ENCODE measurements around the gene FBN1. TPM values are rescaled to one million over a fixed set of nuclear protein-coding genes. Genes with fewer than 3 reads are reported as not detected.
A peak's percentile ranks its signal among the peaks of the same experiment; 100 is the strongest.

Gene FBN1
- total RNA-seq, 1 experiment from 2014 or later, result 5.2 TPM

- no peak for TF ChIP-seq CREM (CRISPR knock-in tag; IDR thresholded peaks at IDR 0.05)
- TF ChIP-seq ATF2 (CRISPR knock-in tag; IDR thresholded peaks at IDR 0.05; ENCODE audit: borderline replicate concordance, low read depth), result no peak
- no peak for TF ChIP-seq ZNF512 (CRISPR knock-in tag; IDR thresholded peaks at IDR 0.05; ENCODE audit: borderline replicate concordance)
- TF ChIP-seq AFF4 (CRISPR knock-in tag; IDR thresholded peaks at IDR 0.05; ENCODE audit: borderline replicate concordance), result no peak
Observed at GRCh38 chr15:48469681-48470080, 175.8 kb downstream of the FBN1 start (continued).

GRCh38 chr15:48469271-48469670 lies 176.2 kb downstream of the FBN1 start:
- CTCF ChIA-PET, result no interaction called here
- 0 out of 2 replicates have a peak overlapping the region, but pooled peaks have one; percentile 37 for H3K27ac Mint-ChIP-seq
- H3K36me3 Mint-ChIP-seq, result no peaks in the 10 kb centered on the region
- TF ChIP-seq MXD4 (CRISPR knock-in tag; IDR thresholded peaks at IDR 0.05; ENCODE audit: borderline replicate concordance) (no peak), ZNF396 (CRISPR knock-in tag; IDR thresholded peaks at IDR 0.05; ENCODE audit: borderline replicate concordance) (no peak), USF2 (CRISPR knock-in tag; IDR thresholded peaks at IDR 0.05) (no peak)
- no peak overlapping the region for H3K4me3 Mint-ChIP-seq
- DNase-seq (ENCODE audit: low spot score), result no peak
- no peaks in the 10 kb centered on the region for H3K27me3 Mint-ChIP-seq (ENCODE audit: low read depth)
- ATAC-seq, result no peak
- no peaks in the 10 kb centered on the region for H3K9me3 Mint-ChIP-seq
- peaks cover 18% of the 10 kb centered on the region for H3K4me1 Mint-ChIP-seq
- POLR2A ChIA-PET, result no interaction called here

GRCh38 chr15:48467801-48468200 lies 177.7 kb downstream of the FBN1 start:
- ATAC-seq, result no peak
- no peaks in the 10 kb centered on the region for H3K36me3 Mint-ChIP-seq
- TF ChIP-seq NFATC4 (CRISPR knock-in tag; IDR thresholded peaks at IDR 0.05) (no peak), ETV6 (CRISPR knock-in tag; IDR thresholded peaks at IDR 0.05) (no peak), ZNF232 (CRISPR knock-in tag; IDR thresholded peaks at IDR 0.05) (no peak), RELA (CRISPR knock-in tag; IDR thresholded peaks at IDR 0.05; ENCODE audit: borderline replicate concordance) (no peak)

GRCh38 chr15:48466820-48467219 lies 178.7 kb downstream of the FBN1 start:
- no peak for ATAC-seq
- CTCF ChIA-PET, result interaction anchor here (0.6 kb wide), 1 partner anchor 182 kb away, joined by 3 read pairs; no protein-coding TSS in a partner anchor
- TF ChIP-seq ZMAT4 (CRISPR knock-in tag; IDR thresholded peaks at IDR 0.05) (no peak), SP1 (CRISPR knock-in tag; conservative IDR thresholded peaks at IDR 0.05) (no peak), STAT6 (CRISPR knock-in tag; conservative IDR thresholded peaks at IDR 0.05; ENCODE audit: low read depth) (no peak)
- H3K9me3 Mint-ChIP-seq, result no peaks in the 10 kb centered on the region
- H3K36me3 Mint-ChIP-seq, result no peaks in the 10 kb centered on the region
- peaks cover 11% of the 10 kb centered on the region for H3K4me1 Mint-ChIP-seq
- no peak overlapping the region for H3K4me3 Mint-ChIP-seq
- no peak overlapping the region for H3K27ac Mint-ChIP-seq
- POLR2A ChIA-PET, result no interaction called here
- no peak for DNase-seq (ENCODE audit: low spot score)
- H3K27me3 Mint-ChIP-seq (ENCODE audit: low read depth), result no peaks in the 10 kb centered on the region

More at GRCh38 chr15:48467801-48468200, 177.7 kb downstream of the FBN1 start:
- Mint-ChIP-seq H3K9me3 (no peaks in the 10 kb centered on the region), H3K4me3 (no peak overlapping the region), H3K4me1 (peaks cover 16% of the 10 kb centered on the region), H3K27ac (no peak overlapping the region), H3K27me3 (ENCODE audit: low read depth) (no peaks in the 10 kb centered on the region)
- DNase-seq (ENCODE audit: low spot score), result no peak
- CTCF ChIA-PET, result no interaction called here
- POLR2A ChIA-PET, result no interaction called here

All from WTC11 (cell line).